OCI-LY1 (cell line): ENCODE data around the gene NRP1.

Experiments
- H2AFZ ChIP-seq: fragments of 200-600 bp; sonication (generic), shearing (Covaris generic); 2 replicates; pipeline ENCODE4 v1.6.0; 2014; ENCODE audit warnings: antibody characterized with exemption, mild to moderate bottlenecking, low read length
- H3F3A ChIP-seq: fragments of 200-600 bp; sonication (generic), shearing (Covaris generic); 2 replicates; pipeline ENCODE4 v1.6.0; 2014; ENCODE audit warnings: mild to moderate bottlenecking, antibody characterized with exemption, low read length, moderate library complexity; ENCODE audit not compliant: insufficient read depth
- H3K27ac ChIP-seq: fragments of 200-600 bp; sonication (generic); 2 replicates; pipeline ENCODE4 v1.5.1; 2014; ENCODE audit warnings: low read length, mixed run types, mild to moderate bottlenecking, low read depth; ENCODE audit not compliant: poor library complexity, severe bottlenecking
- H3K27me3 ChIP-seq: fragments of 200-600 bp; sonication (generic); 2 replicates; pipeline ENCODE4 v1.6.0; 2014; ENCODE audit warnings: antibody characterized with exemption, mild to moderate bottlenecking, low read length, moderate library complexity; ENCODE audit not compliant: insufficient read depth
- H3K36me3 ChIP-seq: fragments of 200-600 bp; sonication (generic); 2 replicates; pipeline ENCODE4 v1.6.1; 2014; ENCODE audit warnings: mild to moderate bottlenecking, antibody characterized with exemption, low read length, moderate library complexity, mixed read lengths; ENCODE audit not compliant: insufficient read depth
- H3K4me1 ChIP-seq: fragments of 200-600 bp; sonication (generic); 2 replicates; pipeline ENCODE4 v1.5.1; 2014; ENCODE audit warnings: mild to moderate bottlenecking, low read length, moderate library complexity; ENCODE audit not compliant: insufficient read depth, severe bottlenecking
- H3K4me2 ChIP-seq: fragments of 200-600 bp; sonication (generic), shearing (Covaris generic); 2 replicates; pipeline ENCODE4 v1.6.1; 2014; ENCODE audit warnings: low read length
- H3K4me3 ChIP-seq: fragments of 200-600 bp; sonication (generic); 2 replicates; pipeline ENCODE4 v1.5.1; 2014; ENCODE audit warnings: low read length, low read depth, mild to moderate bottlenecking, mixed read lengths; ENCODE audit not compliant: poor library complexity, severe bottlenecking
- H3K79me2 ChIP-seq: fragments of 200-600 bp; shearing (Covaris generic); 2 replicates; pipeline ENCODE4 v1.6.1; 2016; ENCODE audit warnings: mixed run types, low read length, mixed read lengths; ENCODE audit not compliant: insufficient read depth
- H3K9ac ChIP-seq: fragments of 200-600 bp; sonication (generic), shearing (Covaris generic); 2 replicates; pipeline ENCODE4 v1.6.1; 2014; ENCODE audit warnings: mild to moderate bottlenecking, low read length, mixed read lengths
- H3K9me2 ChIP-seq: fragments of 200-600 bp; sonication (generic), shearing (Covaris generic); 2 replicates; pipeline ENCODE4 v1.6.1; 2014; ENCODE audit warnings: low read depth, mild to moderate bottlenecking, low read length, mixed read lengths
- H3K9me3 ChIP-seq: fragments of 200-600 bp; shearing (Covaris generic); 2 replicates; pipeline ENCODE4 v1.6.1; 2014; ENCODE audit warnings: low read length, mixed read lengths
- H4K20me1 ChIP-seq: fragments of 200-600 bp; sonication (generic), shearing (Covaris generic); 2 replicates; pipeline ENCODE4 v1.6.0; 2016; ENCODE audit warnings: mild to moderate bottlenecking, low read length; ENCODE audit not compliant: insufficient read depth
- EZH2 ChIP-seq: fragments of 200-600 bp; sonication (generic), shearing (Covaris generic); IDR thresholded peaks from 2 replicates; pipeline ENCODE4 v1.8.0; 2017; ENCODE audit warnings: borderline replicate concordance, mixed run types, mild to moderate bottlenecking, antibody characterized with exemption, low read length, moderate library complexity, mixed read lengths
- TF ChIP-seq, protein P1 (sequence below): fragments of 200-600 bp; sonication (generic), shearing (Covaris generic); IDR thresholded peaks from 2 replicates; pipeline ENCODE4 v1.5.1; 2017; ENCODE audit warnings: mild to moderate bottlenecking, antibody characterized with exemption, low read length, moderate library complexity, mixed read lengths

Gene NRP1

DNA sequence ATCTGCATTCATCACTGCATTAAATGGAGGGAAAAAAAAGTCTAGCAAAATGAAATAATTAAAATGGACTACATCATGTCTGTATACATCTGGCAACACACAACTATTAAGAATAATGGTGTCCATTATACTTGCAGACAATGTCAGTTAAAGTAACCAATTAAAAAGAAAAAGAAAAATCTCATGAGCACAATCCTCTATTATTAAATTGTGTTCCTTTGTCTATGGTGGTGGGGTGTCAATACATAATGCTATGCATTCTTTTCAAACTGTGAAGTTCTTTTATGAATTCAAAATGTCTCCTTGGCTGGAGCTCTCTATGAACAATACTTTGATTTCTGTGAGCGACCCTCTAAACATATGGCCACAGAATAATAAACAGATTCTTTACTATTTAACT lies 63.5 kb downstream of the NRP1 start:
- no peak for TF ChIP-seq EZH2
- TF ChIP-seq, protein P1, sequence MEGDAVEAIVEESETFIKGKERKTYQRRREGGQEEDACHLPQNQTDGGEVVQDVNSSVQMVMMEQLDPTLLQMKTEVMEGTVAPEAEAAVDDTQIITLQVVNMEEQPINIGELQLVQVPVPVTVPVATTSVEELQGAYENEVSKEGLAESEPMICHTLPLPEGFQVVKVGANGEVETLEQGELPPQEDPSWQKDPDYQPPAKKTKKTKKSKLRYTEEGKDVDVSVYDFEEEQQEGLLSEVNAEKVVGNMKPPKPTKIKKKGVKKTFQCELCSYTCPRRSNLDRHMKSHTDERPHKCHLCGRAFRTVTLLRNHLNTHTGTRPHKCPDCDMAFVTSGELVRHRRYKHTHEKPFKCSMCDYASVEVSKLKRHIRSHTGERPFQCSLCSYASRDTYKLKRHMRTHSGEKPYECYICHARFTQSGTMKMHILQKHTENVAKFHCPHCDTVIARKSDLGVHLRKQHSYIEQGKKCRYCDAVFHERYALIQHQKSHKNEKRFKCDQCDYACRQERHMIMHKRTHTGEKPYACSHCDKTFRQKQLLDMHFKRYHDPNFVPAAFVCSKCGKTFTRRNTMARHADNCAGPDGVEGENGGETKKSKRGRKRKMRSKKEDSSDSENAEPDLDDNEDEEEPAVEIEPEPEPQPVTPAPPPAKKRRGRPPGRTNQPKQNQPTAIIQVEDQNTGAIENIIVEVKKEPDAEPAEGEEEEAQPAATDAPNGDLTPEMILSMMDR = no peak
- Histone ChIP-seq H3K4me1 (no peaks in the 10 kb centered on the region), H3F3A (no peaks in the 10 kb centered on the region)

GRCh38 chr10:33267708-33268107 lies 66.8 kb downstream of the NRP1 start:
- no peaks in the 10 kb centered on the region for H3F3A ChIP-seq
- no peak overlapping the region for H3K9ac ChIP-seq
- no peaks in the 10 kb centered on the region for H3K4me1 ChIP-seq
- no peaks in the 10 kb centered on the region for H3K9me2 ChIP-seq
- H3K4me3 ChIP-seq = no peak overlapping the region
- H3K27ac ChIP-seq = no peak overlapping the region
- no peaks in the 10 kb centered on the region for H3K27me3 ChIP-seq
- H2AFZ ChIP-seq = no peak overlapping the region
- H3K4me2 ChIP-seq = no peak overlapping the region
- no peak for TF ChIP-seq EZH2
- no peaks in the 10 kb centered on the region for H3K79me2 ChIP-seq
- no peaks in the 10 kb centered on the region for H4K20me1 ChIP-seq
- no peaks in the 10 kb centered on the region for H3K36me3 ChIP-seq
- no peaks in the 10 kb centered on the region for H3K9me3 ChIP-seq

More for the DNA sequence above, 63.5 kb downstream of the NRP1 start:
- Histone ChIP-seq H3K9me3 (no peaks in the 10 kb centered on the region), H3K79me2 (no peaks in the 10 kb centered on the region), H4K20me1 (no peaks in the 10 kb centered on the region), H2AFZ (no peak overlapping the region), H3K4me3 (no peak overlapping the region), H3K4me2 (no peak overlapping the region), H3K9ac (no peak overlapping the region), H3K9me2 (no peaks in the 10 kb centered on the region), H3K27me3 (no peaks in the 10 kb centered on the region), H3K36me3 (no peaks in the 10 kb centered on the region), H3K27ac (no peak overlapping the region)

DNA sequence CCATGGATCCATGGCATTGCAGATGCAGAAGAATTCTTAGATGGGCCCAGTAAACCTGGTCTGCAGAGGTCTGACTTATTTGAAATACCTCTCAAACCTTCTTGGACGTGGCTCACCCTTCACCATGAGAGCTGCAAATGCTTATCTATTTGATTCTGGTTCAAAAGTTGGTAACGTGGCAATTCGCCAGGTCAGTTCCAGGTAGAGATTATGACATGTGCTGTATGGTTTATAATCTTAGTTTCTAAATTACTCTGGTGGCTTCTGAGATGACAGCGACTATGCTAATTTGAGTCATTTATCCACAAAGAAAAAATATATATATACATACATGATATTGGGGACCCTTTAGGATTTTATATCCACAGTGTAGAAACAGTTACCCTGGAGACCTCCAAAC lies 68.8 kb downstream of the NRP1 start:
- Histone ChIP-seq H3K9me3 (no peaks in the 10 kb centered on the region), H3K9me2 (no peaks in the 10 kb centered on the region), H3K4me1 (no peaks in the 10 kb centered on the region), H2AFZ (no peak overlapping the region), H3K36me3 (no peaks in the 10 kb centered on the region), H4K20me1 (no peaks in the 10 kb centered on the region), H3K4me2 (no peak overlapping the region), H3K27ac (no peak overlapping the region), H3K79me2 (no peaks in the 10 kb centered on the region), H3K4me3 (no peak overlapping the region), H3K27me3 (no peaks in the 10 kb centered on the region), H3K9ac (no peak overlapping the region), H3F3A (no peaks in the 10 kb centered on the region)
- no peak for TF ChIP-seq EZH2
- TF ChIP-seq, protein P1 = no peak

DNA sequence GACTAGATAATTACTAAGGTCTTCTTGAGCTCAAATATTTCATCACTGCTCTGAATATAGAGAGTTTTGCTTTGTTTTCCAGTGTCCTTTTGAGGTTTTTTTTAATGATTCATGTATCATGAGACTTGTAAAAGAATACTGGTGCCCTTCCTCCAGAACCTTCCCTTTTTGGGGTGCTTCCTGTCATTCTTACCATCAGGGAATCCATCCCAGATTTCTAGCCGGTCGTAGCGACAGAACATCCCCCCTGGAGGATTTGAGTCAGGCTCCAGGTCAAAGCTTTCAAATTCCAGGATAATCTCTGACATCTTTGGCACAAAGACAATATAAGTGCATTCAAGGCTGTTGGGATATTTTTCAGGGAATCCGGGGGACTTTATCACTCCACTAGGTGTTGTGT lies 71.0 kb downstream of the NRP1 start:
- H3K27me3 ChIP-seq = no peaks in the 10 kb centered on the region
- H3K9me3 ChIP-seq = no peaks in the 10 kb centered on the region
- no peaks in the 10 kb centered on the region for H3K36me3 ChIP-seq
- no peaks in the 10 kb centered on the region for H3K9me2 ChIP-seq
- H3K4me2 ChIP-seq = no peak overlapping the region
- H3K4me1 ChIP-seq = no peaks in the 10 kb centered on the region
- no peak overlapping the region for H3K9ac ChIP-seq
- no peak overlapping the region for H3K27ac ChIP-seq
- H3K79me2 ChIP-seq = no peaks in the 10 kb centered on the region
- H3K4me3 ChIP-seq = no peak overlapping the region
- H4K20me1 ChIP-seq = no peaks in the 10 kb centered on the region
- TF ChIP-seq, protein P1 = no peak
- TF ChIP-seq EZH2 = no peak
- H2AFZ ChIP-seq = no peak overlapping the region
- H3F3A ChIP-seq = no peaks in the 10 kb centered on the region
